HG03378 (cell line): ENCODE results near the gene GSG1L.

Experiments
- ATAC-seq: cut with Tn5 transposase; IDR thresholded peaks from one replicate; pipeline ENCODE4 v1.9.1; 2021; ENCODE audit warnings: mild to moderate bottlenecking, moderate library complexity; ENCODE audit not compliant: unreplicated experiment

Gene GSG1L

GRCh38 chr16:28064706-28065249, 1.3 kb upstream of the GSG1L start:
- no peak for ATAC-seq

- ATAC-seq, result no peak
Measured at GRCh38 chr16:28064150-28064549, 636 bp upstream of the GSG1L start.

- ATAC-seq, result no peak
Measured at GRCh38 chr16:28062847-28063521, 530 bp downstream of the GSG1L start.

GRCh38 chr16:28062261-28062846, 1.2 kb downstream of the GSG1L start:
- no peak for ATAC-seq

- ATAC-seq, result no peak
Measured at GRCh38 chr16:28061352-28062101, 2.0 kb downstream of the GSG1L start.

GRCh38 chr16:28059841-28060575, 3.5 kb downstream of the GSG1L start:
- no peak for ATAC-seq

- no peak for ATAC-seq
Measured at GRCh38 chr16:28058839-28059589, 4.5 kb downstream of the GSG1L start.

GRCh38 chr16:28057949-28058348, 5.6 kb downstream of the GSG1L start:
- ATAC-seq, result no peak

GRCh38 chr16:28053461-28053860, 10.1 kb downstream of the GSG1L start:
- no peak for ATAC-seq

GRCh38 chr16:28052274-28053128, 11.0 kb downstream of the GSG1L start:
- no peak for ATAC-seq

- ATAC-seq, result no peak
Measured at GRCh38 chr16:28051486-28051885, 12.0 kb downstream of the GSG1L start.

- ATAC-seq, result no peak
Measured at GRCh38 chr16:28042811-28043210, 20.7 kb downstream of the GSG1L start.

GRCh38 chr16:28041615-28042014, 21.9 kb downstream of the GSG1L start:
- no peak for ATAC-seq

GRCh38 chr16:28040039-28040438, 23.5 kb downstream of the GSG1L start:
- ATAC-seq, result no peak

GRCh38 chr16:28039493-28039892, 24.0 kb downstream of the GSG1L start:
- no peak for ATAC-seq

GRCh38 chr16:28038409-28038808, 25.1 kb downstream of the GSG1L start:
- no peak for ATAC-seq

- ATAC-seq, result no peak
Measured at GRCh38 chr16:28035866-28036393, 27.6 kb downstream of the GSG1L start.

GRCh38 chr16:28033870-28034269, 29.6 kb downstream of the GSG1L start:
- no peak for ATAC-seq

GRCh38 chr16:28029387-28030002, 34.0 kb downstream of the GSG1L start:
- ATAC-seq, result no peak
